Small intestine (tissue), 7 donors: ENCODE measurements around the gene DOCK1. TPM values are rescaled to one million over a fixed set of nuclear protein-coding genes. Genes with fewer than 3 reads are reported as not detected.
"Not testable (repeated sequence)": the region's sequence is repeated elsewhere in the genome, so short reads cannot be mapped to it uniquely, and the experiment has no call there.

ENCODE experiments used
- DNase-seq, 2 donors: peaks; one replicate each; pipeline versions ENCODE4 v3.0.0 to v3.0.0-alpha.2; 2013
- FAIRE-seq: peaks from 2 replicates; lab custom pipeline; 2012; peaks lifted over from hg19 to GRCh38; lab: Jason Lieb, UNC
- H3K27ac ChIP-seq, 3 donors: one replicate each; pipeline ENCODE4 v1.5.1; 2013; ENCODE audit warnings: low read length in 2 of 3, mild to moderate bottlenecking in 2 of 3, control low read depth in 1 of 3, inconsistent platforms in 1 of 3, low read depth in 1 of 3, moderate library complexity in 1 of 3
- H3K27me3 ChIP-seq, 3 donors: one replicate each; pipeline ENCODE4 v1.6.1; 2013; ENCODE audit warnings: low read length in 3 of 3, inconsistent platforms in 1 of 3; ENCODE audit not compliant: control insufficient read depth in 3 of 3, insufficient read depth in 3 of 3
- H3K36me3 ChIP-seq, 3 donors: one replicate each; pipeline ENCODE4 v1.6.1; 2013; ENCODE audit warnings: low read length in 3 of 3, inconsistent platforms in 1 of 3, low read depth in 1 of 3, mild to moderate bottlenecking in 1 of 3, moderate library complexity in 1 of 3; ENCODE audit not compliant: control insufficient read depth in 3 of 3, insufficient read depth in 2 of 3
- H3K4me1 ChIP-seq, 3 donors: one replicate each; pipeline ENCODE4 v1.6.1; 2013; ENCODE audit warnings: low read length in 2 of 3, inconsistent platforms in 1 of 3, low read depth in 1 of 3, mild to moderate bottlenecking in 1 of 3, moderate library complexity in 1 of 3; ENCODE audit not compliant: control insufficient read depth in 3 of 3, insufficient read depth in 2 of 3
- H3K4me3 ChIP-seq, 3 donors: one replicate each; pipeline ENCODE4 v1.5.1; 2013; ENCODE audit warnings: low read length in 3 of 3, control low read depth in 1 of 3, inconsistent platforms in 1 of 3, low read depth in 1 of 3, mild to moderate bottlenecking in 1 of 3, moderate library complexity in 1 of 3
- H3K9me3 ChIP-seq, 2 donors: one replicate each; pipeline ENCODE4 v1.6.1; 2013; ENCODE audit warnings: low read depth in 1 of 2, low read length in 1 of 2; ENCODE audit not compliant: control insufficient read depth in 2 of 2, insufficient read depth in 1 of 2
- WGBS, 3 donors: extraction: QIAGEN DNeasy Blood & Tissue Kit; methylation state at CpG; one replicate each; pipeline ENCODE4 v1.1.7; 2013; 5-methylcytosine and 5-hydroxymethylcytosine counted together
- polyA plus RNA-seq, 4 donors: library from polyadenylated mRNA; stranded (reverse) in 3 of 4; unstranded in 1 of 4; fragments of 200-250 nt in 3 of 4; fragments of 120-200 nt in 1 of 4; gene quantifications; one replicate each; pipeline versions ENCODE4 v1.2.1 to v1.2.3, GENCODE V29; 2013
- donor health status: healthy with polysubstance abuse.
- donor health status: control.
- donor health status: control.
- donor health status: Bipolar disorder and iron deficiency.
- donor health status: healthy.

DOCK1 gene
- polyA plus RNA-seq, 4 donors = 16.8 to 27.0 (median 22.1) TPM

GRCh38 chr10:126931544-126931943 is 26.3 kb downstream of the DOCK1 start:
- no peaks in the 10 kb centered on the region for H3K9me3 ChIP-seq
- peaks cover 0 to 7% (median 7%) of the 10 kb centered on the region in 3 donors for H3K4me1 ChIP-seq
- no peak for FAIRE-seq
- no peak for DNase-seq
- no peaks in the 10 kb centered on the region for H3K27me3 ChIP-seq
- peaks cover 0 to 30% (median 0%) of the 10 kb centered on the region in 3 donors for H3K36me3 ChIP-seq
- 56 to 57% (median 56%) methylated on average over 7 of the region's 7 CpGs for WGBS, 3 donors
- no peak overlapping the region for H3K27ac ChIP-seq
- H3K4me3 ChIP-seq = no peak overlapping the region

- WGBS, 3 donors = 86 to 94% (median 91%) methylated on average over 11 of the region's 11 CpGs
- Histone ChIP-seq H3K36me3 (peaks cover 0 to 26% (median 0%) of the 10 kb centered on the region in 3 donors), H3K9me3 (no peaks in the 10 kb centered on the region), H3K27me3 (no peaks in the 10 kb centered on the region), H3K27ac (no peak overlapping the region), H3K4me1 (peaks cover 0 to 7% (median 7%) of the 10 kb centered on the region in 3 donors), H3K4me3 (no peak overlapping the region)
- FAIRE-seq (no peak), DNase-seq (no peak)
These were observed 27.3 kb downstream of the DOCK1 start for GRCh38 chr10:126932516-126932915.

GRCh38 chr10:126933116-126933515 is 27.9 kb downstream of the DOCK1 start:
- no peak for DNase-seq
- WGBS, 3 donors = 82 to 92% (median 89%) methylated on average over 4 of the region's 4 CpGs
- Histone ChIP-seq H3K4me1 (peaks cover 0 to 7% (median 7%) of the 10 kb centered on the region in 3 donors), H3K36me3 (peaks cover 0 to 21% (median 0%) of the 10 kb centered on the region in 3 donors), H3K27ac (no peak overlapping the region), H3K27me3 (no peaks in the 10 kb centered on the region), H3K4me3 (no peak overlapping the region), H3K9me3 (no peaks in the 10 kb centered on the region)
- no peak for FAIRE-seq

GRCh38 chr10:126935263-126935946 is 30.2 kb downstream of the DOCK1 start:
- 65 to 69% (median 67%) methylated on average over 5 of the region's 5 CpGs for WGBS, 3 donors
- DNase-seq (no peak), FAIRE-seq (no peak)
- H3K4me3 ChIP-seq = no peak overlapping the region
- H3K27ac ChIP-seq = no peak overlapping the region
- H3K27me3 ChIP-seq = no peaks in the 10 kb centered on the region
- peaks cover 0 to 6% (median 2%) of the 10 kb centered on the region in 3 donors for H3K4me1 ChIP-seq
- peaks cover 0 to 10% (median 0%) of the 10 kb centered on the region in 3 donors for H3K36me3 ChIP-seq
- peaks cover 0 to 2% of the 10 kb centered on the region in 2 donors for H3K9me3 ChIP-seq

GRCh38 chr10:126937026-126937425 is 31.8 kb downstream of the DOCK1 start:
- FAIRE-seq = no peak
- Histone ChIP-seq H3K9me3 (peaks cover 0 to 2% of the 10 kb centered on the region in 2 donors), H3K27ac (no peak overlapping the region), H3K27me3 (no peaks in the 10 kb centered on the region), H3K36me3 (peaks cover 0 to 2% (median 0%) of the 10 kb centered on the region in 3 donors), H3K4me3 (no peak overlapping the region), H3K4me1 (no peaks in the 10 kb centered on the region)
- DNase-seq = no peak
- 79 to 86% (median 80%) methylated on average over 3 of the region's 3 CpGs for WGBS, 3 donors

GRCh38 chr10:126938121-126938520 is 32.9 kb downstream of the DOCK1 start:
- not testable (repeated sequence) for H3K4me3 ChIP-seq, FAIRE-seq, DNase-seq, H3K27me3 ChIP-seq, H3K4me1 ChIP-seq, H3K9me3 ChIP-seq, H3K27ac ChIP-seq, H3K36me3 ChIP-seq
- 93 to 95% (median 94%) methylated on average over 9 of the region's 9 CpGs for WGBS, 3 donors

- WGBS, 3 donors = 83 to 91% (median 88%) methylated on average over 6 of the region's 6 CpGs
- FAIRE-seq = no peak
- H3K27me3 ChIP-seq = no peaks in the 10 kb centered on the region
These were observed 34.5 kb downstream of the DOCK1 start for GRCh38 chr10:126939706-126940105.

GRCh38 chr10:126940670-126941310 is 35.6 kb downstream of the DOCK1 start:
- Histone ChIP-seq H3K4me3 (no peak overlapping the region), H3K36me3 (peaks cover 0 to 10% (median 0%) of the 10 kb centered on the region in 3 donors), H3K4me1 (no peaks in the 10 kb centered on the region), H3K27me3 (no peaks in the 10 kb centered on the region), H3K9me3 (peaks cover 0 to 4% of the 10 kb centered on the region in 2 donors), H3K27ac (no peak overlapping the region)
- WGBS, 3 donors = 58 to 79% (median 62%) methylated on average over 6 of the region's 6 CpGs
- no peak for DNase-seq
- no peak for FAIRE-seq

More at GRCh38 chr10:126939706-126940105, 34.5 kb downstream of the DOCK1 start:
- H3K27ac ChIP-seq = no peak overlapping the region
- H3K9me3 ChIP-seq = peaks cover 0 to 4% of the 10 kb centered on the region in 2 donors
- DNase-seq = no peak
- H3K4me1 ChIP-seq = no peaks in the 10 kb centered on the region
- H3K4me3 ChIP-seq = no peak overlapping the region
- H3K36me3 ChIP-seq = peaks cover 0 to 3% (median 0%) of the 10 kb centered on the region in 3 donors
